Lower leg skin (tissue), 4 donors: ENCODE results near the gene SEC24D. TPM values are rescaled to one million over a fixed set of nuclear protein-coding genes. Genes with fewer than 3 reads are reported as not detected.
"Not testable (repeated sequence)": the region's sequence is repeated elsewhere in the genome, so short reads cannot be mapped to it uniquely, and the experiment has no call there.

Experiments
- DNase-seq, 2 donors: peaks; one replicate each; pipeline ENCODE4 v3.0.0-alpha.2; 2019; ENCODE audit warnings: low spot score in 2 of 2
- H3K4me3 ChIP-seq: fragments of 200-600 bp; sonication (generic); 2 replicates; pipeline ENCODE4 v1.5.1; 2017; ENCODE audit warnings: mild to moderate bottlenecking, low read depth; ENCODE audit not compliant: poor library complexity, severe bottlenecking
- CTCF ChIP-seq, 3 donors: fragments of 450-650 bp; IDR thresholded peaks; one replicate each; pipeline ENCODE4 v1.5.1; 2016; ENCODE audit warnings: antibody characterized with exemption in 3 of 3, mild to moderate bottlenecking in 3 of 3, moderate library complexity in 2 of 3
- POLR2A ChIP-seq, 2 donors: fragments of 450-650 bp; IDR thresholded peaks; one replicate each; pipeline ENCODE4 v1.6.1; 2016 to 2017; ENCODE audit warnings: antibody characterized with exemption in 2 of 2, mild to moderate bottlenecking in 1 of 2, moderate library complexity in 1 of 2
- WGBS, 2 donors: methylation state at CpG; one replicate each; pipeline ENCODE4 v1.1.5; 2018; 5-methylcytosine and 5-hydroxymethylcytosine counted together
- intact Hi-C: fragments of 100-400 bp; cut with DNase I; formaldehyde crosslinking; loops from one replicate; pipeline ENCODE4 v1.15.0; 2023; ENCODE audit warnings: low total_unique reads
- total RNA-seq, 4 donors: library from RNA; depleted of rRNA; stranded (reverse); fragments of >200 nt; gene quantifications; one replicate each; pipeline ENCODE4 v1.1.0, GENCODE V29; 2016

Gene SEC24D
- total RNA-seq, 4 donors from 2014 or later = 8.0 to 14.8 (median 12.9) TPM

- no peak overlapping the region for H3K4me3 ChIP-seq
- intact Hi-C loops = no loop called here
- no peak for DNase-seq
- TF ChIP-seq CTCF (IDR thresholded peaks at IDR 0.05) (no peak), POLR2A (IDR thresholded peaks at IDR 0.05) (no peak)
Measured at GRCh38 chr4:118788911-118789310, 47.0 kb downstream of the SEC24D start.

- no peak overlapping the region for H3K4me3 ChIP-seq
- DNase-seq = no peak
- 96% methylated on average over 1 of the region's 1 CpG for WGBS, 2 donors
- intact Hi-C loops = no loop called here
- no peak for TF ChIP-seq CTCF (IDR thresholded peaks at IDR 0.05)
- no peak for TF ChIP-seq POLR2A (IDR thresholded peaks at IDR 0.05)
Measured at GRCh38 chr4:118787844-118788380, 48.0 kb downstream of the SEC24D start.

GRCh38 chr4:118784776-118785175, 51.1 kb downstream of the SEC24D start:
- WGBS, 2 donors = 83 to 85% methylated on average over 1 of the region's 1 CpG
- no peak overlapping the region for H3K4me3 ChIP-seq
- no peak for DNase-seq

GRCh38 chr4:118783887-118784286, 52.0 kb downstream of the SEC24D start:
- WGBS, 2 donors = 85 to 86% methylated on average over 5 of the region's 5 CpGs
- intact Hi-C loops = no loop called here
- DNase-seq = no peak
- no peak overlapping the region for H3K4me3 ChIP-seq
- TF ChIP-seq POLR2A (IDR thresholded peaks at IDR 0.05) (no peak), CTCF (IDR thresholded peaks at IDR 0.05) (no peak)

More at GRCh38 chr4:118784776-118785175, 51.1 kb downstream of the SEC24D start:
- TF ChIP-seq POLR2A (IDR thresholded peaks at IDR 0.05) (no peak), CTCF (IDR thresholded peaks at IDR 0.05) (no peak)
- intact Hi-C loops = no loop called here

- DNase-seq, intact Hi-C loops, H3K4me3 ChIP-seq: not testable (repeated sequence)
- 96% methylated on average over 13 of the region's 13 CpGs for WGBS, 2 donors
Measured at GRCh38 chr4:118782886-118783285, 53.0 kb downstream of the SEC24D start.

GRCh38 chr4:118777649-118778048, 58.3 kb downstream of the SEC24D start:
- H3K4me3 ChIP-seq, intact Hi-C loops, DNase-seq: not testable (repeated sequence)
- WGBS, 2 donors = 95 to 97% methylated on average over 2 of the region's 2 CpGs

GRCh38 chr4:118776955-118777640, 58.8 kb downstream of the SEC24D start:
- H3K4me3 ChIP-seq, intact Hi-C loops, DNase-seq: not testable (repeated sequence)
- WGBS, 2 donors = 66 to 82% methylated on average over 2 of the region's 2 CpGs
